Neural progenitor cell (in vitro differentiated cells): ENCODE data around the gene PCNT. TPM values are rescaled to one million over a fixed set of nuclear protein-coding genes. Genes with fewer than 3 reads are reported as not detected.

ENCODE experiments used
- DNase-seq: peaks from one replicate; pipeline ENCODE4 v3.0.0-alpha.2; 2016; ENCODE audit warnings: low spot score
- H2AFZ ChIP-seq: fragments of 200-600 bp; sonication (generic); replicated peaks from 2 replicates; pipeline ENCODE4 v1.6.1; 2016; ENCODE audit warnings: antibody characterized with exemption
- H3F3A ChIP-seq: fragments of 200-600 bp; sonication (generic); 2 replicates; pipeline ENCODE4 v1.6.1; 2016; ENCODE audit warnings: antibody characterized with exemption, low read depth
- H3K27ac ChIP-seq: fragments of 200-600 bp; sonication (generic); 2 replicates; pipeline ENCODE4 v1.5.1; 2016; ENCODE audit warnings: mild to moderate bottlenecking
- H3K27me3 ChIP-seq: fragments of 200-600 bp; sonication (generic); 2 replicates; pipeline ENCODE4 v1.6.1; 2016; ENCODE audit warnings: mild to moderate bottlenecking, moderate library complexity
- H3K36me3 ChIP-seq: fragments of 200-600 bp; sonication (generic); 2 replicates; pipeline ENCODE4 v1.5.1; 2016
- H3K4me1 ChIP-seq: fragments of 200-600 bp; sonication (generic); 2 replicates; pipeline ENCODE4 v1.6.1; 2016; ENCODE audit warnings: mixed run types
- H3K4me2 ChIP-seq: fragments of 200-600 bp; sonication (generic); 2 replicates; pipeline ENCODE4 v1.6.1; 2016
- H3K4me3 ChIP-seq: fragments of 200-600 bp; sonication (generic); 2 replicates; pipeline ENCODE4 v1.5.1; 2016
- H3K79me2 ChIP-seq: fragments of 200-600 bp; sonication (generic); 2 replicates; pipeline ENCODE4 v1.6.1; 2016; ENCODE audit warnings: low read depth
- H3K9ac ChIP-seq: fragments of 200-600 bp; sonication (generic); 2 replicates; pipeline ENCODE4 v1.6.1; 2016
- H3K9me3 ChIP-seq: fragments of 200-600 bp; sonication (generic); 2 replicates; pipeline ENCODE4 v1.5.1; 2016; ENCODE audit warnings: low read depth
- H4K20me1 ChIP-seq: fragments of 200-600 bp; sonication (generic); 2 replicates; pipeline ENCODE4 v1.6.1; 2016; ENCODE audit warnings: low read depth
- H3K27ac Mint-ChIP-seq: 3 replicates; pipeline ENCODE4 v1.8.0; 2021; ENCODE audit warnings: mixed read lengths
- H3K27me3 Mint-ChIP-seq: 2 replicates; pipeline ENCODE4 v1.8.0; 2022; ENCODE audit warnings: low read depth, mild to moderate bottlenecking, inconsistent platforms, moderate library complexity, mixed read lengths; ENCODE audit not compliant: insufficient read depth
- H3K36me3 Mint-ChIP-seq: 3 replicates; pipeline ENCODE4 v1.8.0; 2021; ENCODE audit warnings: mixed read lengths
- H3K4me1 Mint-ChIP-seq: 3 replicates; pipeline ENCODE4 v1.8.0; 2021; ENCODE audit warnings: mixed read lengths
- H3K4me3 Mint-ChIP-seq: 3 replicates; pipeline ENCODE4 v1.8.0; 2021; ENCODE audit warnings: mild to moderate bottlenecking, moderate library complexity, mixed read lengths
- H3K9me3 Mint-ChIP-seq: 3 replicates; pipeline ENCODE4 v1.8.0; 2020; ENCODE audit warnings: mixed read lengths
- EZH2 ChIP-seq: fragments of 200-600 bp; sonication (generic); IDR thresholded peaks from 2 replicates; pipeline ENCODE4 v1.6.1; 2017; ENCODE audit warnings: antibody characterized with exemption, mild to moderate bottlenecking, moderate library complexity
- EZH2phosphoT487 ChIP-seq: fragments of 200-600 bp; sonication (generic); IDR thresholded peaks from 2 replicates; pipeline ENCODE4 v1.6.1; 2017; ENCODE audit warnings: antibody characterized with exemption
- total RNA-seq: library from RNA; depleted of rRNA; stranded (reverse); fragments of >200 nt; gene quantifications from 2 replicates; pipeline ENCODE4 v1.2.3, GENCODE V29; 2015; ENCODE audit warnings: low replicate concordance
- TF ChIP-seq, protein P1 (sequence below): fragments of 200-600 bp; sonication (generic); IDR thresholded peaks from 2 replicates; pipeline ENCODE4 v1.5.1; 2017; ENCODE audit warnings: antibody characterized with exemption, mild to moderate bottlenecking

The PCNT gene
- total RNA-seq, 1 donor from 2014 or later, result 42.0 TPM

DNA sequence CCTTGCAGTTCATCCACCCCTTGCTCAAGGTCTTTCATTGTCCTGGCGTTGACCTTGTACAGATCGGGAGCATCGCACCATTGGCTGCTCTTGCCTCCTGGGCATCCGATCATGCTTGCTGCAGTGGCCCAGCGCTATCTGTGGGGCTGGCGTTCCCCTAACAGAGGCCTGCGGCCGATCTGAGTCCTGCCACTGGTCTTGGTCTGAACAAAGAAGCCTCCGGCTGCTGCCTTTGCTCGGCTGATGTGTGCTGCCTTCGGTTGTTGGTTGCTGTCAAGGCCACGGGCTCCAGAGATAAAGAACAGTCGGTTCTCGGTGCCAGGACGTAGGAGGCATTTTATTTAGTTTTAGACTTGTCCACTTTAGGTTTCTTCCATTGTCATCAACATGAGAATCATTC lies 39.0 kb downstream of the PCNT start:
- H3K9me3 Mint-ChIP-seq, result no peaks in the 10 kb centered on the region
- Histone ChIP-seq H3K4me1 (no peaks in the 10 kb centered on the region), H3K27ac (no peak overlapping the region), H3K9ac (no peak overlapping the region), H3K4me2 (no peak overlapping the region), H3K9me3 (no peaks in the 10 kb centered on the region), H3K79me2 (no peaks in the 10 kb centered on the region), H2AFZ (no peak overlapping the region), H3K27me3 (no peaks in the 10 kb centered on the region), H3K36me3 (no peaks in the 10 kb centered on the region), H4K20me1 (no peaks in the 10 kb centered on the region), H3F3A (no peaks in the 10 kb centered on the region), H3K4me3 (no peak overlapping the region)
- no peak for TF ChIP-seq EZH2
- TF ChIP-seq, protein P1, sequence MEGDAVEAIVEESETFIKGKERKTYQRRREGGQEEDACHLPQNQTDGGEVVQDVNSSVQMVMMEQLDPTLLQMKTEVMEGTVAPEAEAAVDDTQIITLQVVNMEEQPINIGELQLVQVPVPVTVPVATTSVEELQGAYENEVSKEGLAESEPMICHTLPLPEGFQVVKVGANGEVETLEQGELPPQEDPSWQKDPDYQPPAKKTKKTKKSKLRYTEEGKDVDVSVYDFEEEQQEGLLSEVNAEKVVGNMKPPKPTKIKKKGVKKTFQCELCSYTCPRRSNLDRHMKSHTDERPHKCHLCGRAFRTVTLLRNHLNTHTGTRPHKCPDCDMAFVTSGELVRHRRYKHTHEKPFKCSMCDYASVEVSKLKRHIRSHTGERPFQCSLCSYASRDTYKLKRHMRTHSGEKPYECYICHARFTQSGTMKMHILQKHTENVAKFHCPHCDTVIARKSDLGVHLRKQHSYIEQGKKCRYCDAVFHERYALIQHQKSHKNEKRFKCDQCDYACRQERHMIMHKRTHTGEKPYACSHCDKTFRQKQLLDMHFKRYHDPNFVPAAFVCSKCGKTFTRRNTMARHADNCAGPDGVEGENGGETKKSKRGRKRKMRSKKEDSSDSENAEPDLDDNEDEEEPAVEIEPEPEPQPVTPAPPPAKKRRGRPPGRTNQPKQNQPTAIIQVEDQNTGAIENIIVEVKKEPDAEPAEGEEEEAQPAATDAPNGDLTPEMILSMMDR, result no peak
- H3K4me1 Mint-ChIP-seq, result no peaks in the 10 kb centered on the region
- no peak for DNase-seq
- no peak overlapping the region for H3K27ac Mint-ChIP-seq
- no peak overlapping the region for H3K4me3 Mint-ChIP-seq
- peaks cover 36% of the 10 kb centered on the region for H3K36me3 Mint-ChIP-seq
- H3K27me3 Mint-ChIP-seq, result peaks cover 6% of the 10 kb centered on the region

DNA sequence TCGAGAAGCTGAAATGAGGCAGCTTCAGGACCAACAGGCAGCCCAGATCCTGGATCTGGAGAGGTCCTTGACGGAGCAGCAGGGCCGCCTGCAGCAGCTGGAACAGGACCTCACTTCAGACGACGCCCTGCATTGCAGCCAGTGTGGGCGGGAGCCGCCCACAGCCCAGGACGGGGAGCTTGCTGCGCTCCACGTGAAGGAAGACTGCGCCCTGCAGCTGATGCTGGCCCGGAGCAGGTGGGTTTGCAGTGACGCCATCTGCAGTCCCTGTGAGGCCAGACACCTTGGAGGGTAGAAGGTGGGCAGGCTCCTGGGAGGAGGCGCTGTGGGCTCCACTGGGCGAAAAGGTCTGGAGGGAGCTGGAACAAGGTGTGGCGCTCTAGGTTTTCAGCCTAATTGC lies 39.7 kb downstream of the PCNT start:
- Mint-ChIP-seq H3K27ac (no peak overlapping the region), H3K27me3 (peaks cover 6% of the 10 kb centered on the region), H3K4me3 (no peak overlapping the region), H3K36me3 (peaks cover 32% of the 10 kb centered on the region), H3K9me3 (no peaks in the 10 kb centered on the region), H3K4me1 (no peaks in the 10 kb centered on the region)
- no peaks in the 10 kb centered on the region for H4K20me1 ChIP-seq
- H3K4me3 ChIP-seq, result no peak overlapping the region
- peaks cover 3% of the 10 kb centered on the region for H3K79me2 ChIP-seq
- no peaks in the 10 kb centered on the region for H3K4me1 ChIP-seq
- H3K9ac ChIP-seq, result no peak overlapping the region
- no peaks in the 10 kb centered on the region for H3F3A ChIP-seq
- no peak for DNase-seq
- H3K9me3 ChIP-seq, result no peaks in the 10 kb centered on the region
- H3K27me3 ChIP-seq, result no peaks in the 10 kb centered on the region
- H3K4me2 ChIP-seq, result no peak overlapping the region
- TF ChIP-seq EZH2, result no peak
- TF ChIP-seq, protein P1, result no peak
- no peak for TF ChIP-seq EZH2phosphoT487
- H3K36me3 ChIP-seq, result no peaks in the 10 kb centered on the region
- no peak overlapping the region for H3K27ac ChIP-seq
- no peak overlapping the region for H2AFZ ChIP-seq

DNA sequence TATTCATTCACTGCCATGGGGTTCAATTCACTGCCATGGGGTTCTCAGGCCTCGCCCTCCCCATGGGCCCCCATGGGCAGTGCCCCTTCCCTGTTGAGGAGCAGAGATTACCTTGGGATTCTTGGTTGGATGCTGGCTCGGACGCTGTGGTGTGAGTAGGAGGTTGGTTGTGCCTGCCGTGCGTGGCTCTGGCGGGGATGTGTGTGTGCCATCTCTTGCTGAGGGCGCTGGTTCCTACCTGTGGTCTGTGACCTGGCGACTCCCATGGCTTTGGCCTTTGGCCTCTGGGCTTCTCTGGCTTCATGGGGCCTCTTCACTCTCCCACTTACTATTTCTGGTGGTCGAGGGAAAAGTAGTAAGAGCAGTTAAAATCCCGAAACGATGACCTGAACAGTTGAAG lies 42.1 kb downstream of the PCNT start:
- TF ChIP-seq EZH2 (no peak), EZH2phosphoT487 (no peak)
- TF ChIP-seq, protein P1, result no peak
- no peak for DNase-seq
- no peaks in the 10 kb centered on the region for H3K9me3 ChIP-seq
- Mint-ChIP-seq H3K27me3 (peaks cover 6% of the 10 kb centered on the region), H3K9me3 (no peaks in the 10 kb centered on the region), H3K4me1 (no peaks in the 10 kb centered on the region), H3K36me3 (peaks cover 28% of the 10 kb centered on the region), H3K27ac (no peak overlapping the region), H3K4me3 (no peak overlapping the region)
- H2AFZ ChIP-seq, result no peak overlapping the region
- no peaks in the 10 kb centered on the region for H3K36me3 ChIP-seq
- H3K27ac ChIP-seq, result no peak overlapping the region
- H3K4me1 ChIP-seq, result no peaks in the 10 kb centered on the region
- H3K27me3 ChIP-seq, result no peaks in the 10 kb centered on the region
- H3F3A ChIP-seq, result no peaks in the 10 kb centered on the region
- no peaks in the 10 kb centered on the region for H4K20me1 ChIP-seq
- no peak overlapping the region for H3K4me3 ChIP-seq
- no peak overlapping the region for H3K9ac ChIP-seq
- peaks cover 13% of the 10 kb centered on the region for H3K79me2 ChIP-seq
- H3K4me2 ChIP-seq, result no peak overlapping the region
